Fibroblast of lung (primary cell): ENCODE data around the gene RTF1.
"Not testable (repeated sequence)": the region's sequence is repeated elsewhere in the genome, so short reads cannot be mapped to it uniquely, and the experiment has no call there.

Experiments
- CTCF ChIP-seq, 2 donors: IDR thresholded peaks in 1 of 2; conservative IDR thresholded peaks in 1 of 2; 1 replicate in 1 of 2; 2 replicates in 1 of 2; pipeline ENCODE4 v1.5.1; 2011 to 2012; ENCODE audit warnings: low read length in 2 of 2, control low read depth in 1 of 2, inconsistent platforms in 1 of 2, low read depth in 1 of 2, mild to moderate bottlenecking in 1 of 2
- EZH2 ChIP-seq: IDR thresholded peaks from 2 replicates; pipeline ENCODE4 v1.5.1; 2012; ENCODE audit warnings: low read length, control low read depth, mild to moderate bottlenecking; ENCODE audit errors: missing control alignments

- not testable (repeated sequence) for TF ChIP-seq CTCF (conservative IDR thresholded peaks at IDR 0.05 in 1 of 2, IDR thresholded peaks at IDR 0.05 in 1 of 2; ENCODE audit: low read depth in 1 of 2, low read length in 2 of 2); EZH2
Observed at GRCh38 chr15:41469644-41470043, 52.7 kb downstream of the RTF1 start.
